IMR-90 (cell line): ENCODE data around the gene PIP5K1B. TPM values are rescaled to one million over a fixed set of nuclear protein-coding genes. Genes with fewer than 3 reads are reported as not detected.
A peak's percentile ranks its signal among the peaks of the same experiment; 100 is the strongest.

ENCODE experiments used
- ATAC-seq: fragments of 200-7000 bp; cut with Tn5 transposase; 2 replicates; pipeline ENCODE4 v1.9.1; 2020; ENCODE audit warnings: low read depth, mild to moderate bottlenecking, moderate library complexity
- BruUV-seq: library from RNA; stranded (reverse); fragments of 400-500 nt; replicated peaks from 2 replicates; lab custom pipeline; 2021; lab: Mats Ljungman, UMichigan
- CTCF ChIA-PET: fragments of 300-600 bp; formaldehyde crosslinking; extraction: SDS; loops from one replicate; lab custom pipeline; 2021; ENCODE audit warnings: antibody characterized with exemption; lab: Yijun Ruan, JAX
- POLR2A ChIA-PET: fragments of 300-600 bp; sonication (Branson Sonifier 250); formaldehyde crosslinking; loops from one replicate; lab custom pipeline; 2022; ENCODE audit warnings: antibody characterized with exemption; ENCODE audit not compliant: unreplicated experiment; lab: Charles Lee
- DNase-seq: peaks from one replicate; pipeline ENCODE4 v3.0.0; 2013
- H2AFZ ChIP-seq: replicated peaks from 2 replicates; pipeline ENCODE3; 2013; ENCODE audit warnings: low read length, mild to moderate bottlenecking; ENCODE audit not compliant: poor library complexity
- H2AK5ac ChIP-seq: 2 replicates; pipeline ENCODE4 v1.6.1; 2013; ENCODE audit warnings: low read depth, low read length, inconsistent platforms
- H2AK9ac ChIP-seq: replicated peaks from 2 replicates; pipeline ENCODE3; 2013; ENCODE audit warnings: mild to moderate bottlenecking, low read depth, low read length, moderate library complexity; ENCODE audit not compliant: poor library complexity
- H2BK120ac ChIP-seq: 2 replicates; pipeline ENCODE4 v1.6.1; 2013; ENCODE audit warnings: low read depth, low read length, inconsistent platforms
- H2BK15ac ChIP-seq: 3 replicates; pipeline ENCODE4 v1.6.1; 2013; ENCODE audit warnings: low read depth, low read length, inconsistent platforms
- H2BK20ac ChIP-seq: 2 replicates; pipeline ENCODE4 v1.6.1; 2013; ENCODE audit warnings: low read depth, mild to moderate bottlenecking, inconsistent platforms, low read length, moderate library complexity
- H2BK5ac ChIP-seq: 2 replicates; pipeline ENCODE4 v1.6.1; 2013; ENCODE audit warnings: mild to moderate bottlenecking, low read depth, low read length, inconsistent platforms; ENCODE audit not compliant: poor library complexity, severe bottlenecking
- H3K14ac ChIP-seq: replicated peaks from 2 replicates; pipeline ENCODE4 v1.6.1; 2013; ENCODE audit warnings: low read depth, low read length, inconsistent platforms
- H3K18ac ChIP-seq: 2 replicates; pipeline ENCODE4 v1.6.1; 2013; ENCODE audit warnings: low read depth, low read length, control low read depth
- H3K23ac ChIP-seq: 2 replicates; pipeline ENCODE4 v1.6.1; 2013; ENCODE audit warnings: low read depth, low read length, inconsistent platforms
- H3K27ac ChIP-seq: 2 replicates; pipeline ENCODE4 v1.5.1; 2013; ENCODE audit warnings: mild to moderate bottlenecking, control low read depth, low read length; ENCODE audit not compliant: insufficient read depth
- H3K27me3 ChIP-seq: 2 replicates; pipeline ENCODE4 v1.6.1; 2013; ENCODE audit warnings: low read length; ENCODE audit not compliant: control insufficient read depth, insufficient read depth
- H3K36me3 ChIP-seq: 2 replicates; pipeline ENCODE4 v1.6.1; 2013; ENCODE audit warnings: low read length, mixed read lengths; ENCODE audit not compliant: control insufficient read depth, insufficient read depth
- H3K4ac ChIP-seq: 2 replicates; pipeline ENCODE4 v1.6.1; 2013; ENCODE audit warnings: low read depth, low read length, inconsistent platforms
- H3K4me1 ChIP-seq: 2 replicates; pipeline ENCODE4 v1.6.1; 2013; ENCODE audit warnings: low read length, mixed read lengths; ENCODE audit not compliant: control insufficient read depth, insufficient read depth
- H3K4me2 ChIP-seq: 2 replicates; pipeline ENCODE4 v1.6.1; 2013; ENCODE audit warnings: low read depth, mild to moderate bottlenecking, control low read depth, low read length, moderate library complexity
- H3K4me3 ChIP-seq: 2 replicates; pipeline ENCODE4 v1.5.1; 2013; ENCODE audit warnings: low read depth, mild to moderate bottlenecking, control low read depth, low read length, moderate library complexity; ENCODE audit not compliant: insufficient read depth
- H3K56ac ChIP-seq: 2 replicates; pipeline ENCODE4 v1.6.1; 2013; ENCODE audit warnings: low read length, inconsistent platforms; ENCODE audit not compliant: insufficient read depth; ENCODE audit errors: extremely low read depth
- H3K79me1 ChIP-seq, 2 experiments: 2 replicates each; pipeline ENCODE4 v1.6.1; 2013; ENCODE audit warnings: low read length in 2 of 2, inconsistent platforms in 1 of 2, low read depth in 1 of 2
- H3K9ac ChIP-seq: 2 replicates; pipeline ENCODE4 v1.6.1; 2013; ENCODE audit warnings: low read depth, low read length, control low read depth
- H3K9me1 ChIP-seq: 2 replicates; pipeline ENCODE4 v1.6.1; 2013; ENCODE audit warnings: low read length, inconsistent platforms; ENCODE audit not compliant: insufficient read depth
- H3K9me3 ChIP-seq: 2 replicates; pipeline ENCODE4 v1.6.1; 2013; ENCODE audit warnings: low read length; ENCODE audit not compliant: control insufficient read depth, insufficient read depth
- H4K20me1 ChIP-seq: 2 replicates; pipeline ENCODE4 v1.6.1; 2013; ENCODE audit warnings: low read length, inconsistent platforms; ENCODE audit not compliant: insufficient read depth
- H4K5ac ChIP-seq: 2 replicates; pipeline ENCODE4 v1.6.1; 2013; ENCODE audit warnings: mild to moderate bottlenecking, low read depth, low read length, control low read depth
- H4K8ac ChIP-seq, 2 experiments: 2 replicates each; pipeline ENCODE4 v1.6.1; 2013; ENCODE audit warnings: low read depth in 2 of 2, low read length in 2 of 2, control low read depth in 1 of 2, inconsistent platforms in 1 of 2
- H4K91ac ChIP-seq: 2 replicates; pipeline ENCODE4 v1.6.1; 2013; ENCODE audit warnings: low read depth, low read length, inconsistent platforms; ENCODE audit not compliant: insufficient read depth
- BHLHE40 ChIP-seq: fragments of 150-350 bp; IDR thresholded peaks from 2 replicates; pipeline ENCODE4 v1.6.1; 2016; ENCODE audit warnings: mild to moderate bottlenecking, low read depth, low read length
- CTCF ChIP-seq: conservative IDR thresholded peaks from 2 replicates; pipeline ENCODE4 v1.5.1; 2012; ENCODE audit warnings: mild to moderate bottlenecking, low read depth, low read length, improper control_type of control experiment
- ELK1 ChIP-seq: fragments of 150-350 bp; IDR thresholded peaks from 2 replicates; pipeline ENCODE4 v1.6.1; 2016; ENCODE audit warnings: low read depth, mild to moderate bottlenecking, low read length, moderate library complexity, borderline replicate concordance
- FOS ChIP-seq: fragments of 150-350 bp; IDR thresholded peaks from 2 replicates; pipeline ENCODE4 v1.6.1; 2016; ENCODE audit warnings: low read depth, low read length
- MAFK ChIP-seq: IDR thresholded peaks from 2 replicates; pipeline ENCODE4 v1.6.1; 2012; ENCODE audit warnings: low read depth, low read length, improper control_type of control experiment
- MAZ ChIP-seq: IDR thresholded peaks from 2 replicates; pipeline ENCODE4 v1.6.1; 2012; ENCODE audit warnings: low read depth, mild to moderate bottlenecking, low read length, improper control_type of control experiment, moderate library complexity, borderline replicate concordance
- POLR2A ChIP-seq: IDR thresholded peaks from 2 replicates; pipeline ENCODE4 v1.6.1; 2012; ENCODE audit warnings: mild to moderate bottlenecking, low read depth, low read length
- USF2 ChIP-seq: fragments of 150-350 bp; IDR thresholded peaks from 2 replicates; pipeline ENCODE4 v1.6.1; 2017; ENCODE audit warnings: mild to moderate bottlenecking, antibody characterized with exemption, low read length, low read depth
- WGBS, 2 experiments: methylation state at CpG; one replicate each; pipeline versions ENCODE4 v1.1.5 to v1.1.7; 2013; ENCODE audit warnings: missing lambda C conversion rate in 2 of 2; ENCODE audit not compliant: insufficient read length in 1 of 2; ENCODE audit errors: extremely low coverage in 2 of 2; 5-methylcytosine and 5-hydroxymethylcytosine counted together
- dilution Hi-C: fragments of 300-500 bp; cut with HindIII; formaldehyde crosslinking; loops from one replicate; pipeline ENCODE4 v1.14.3; 2018; ENCODE audit warnings: low sequenced_read_pairs; ENCODE audit not compliant: unreplicated experiment
- in situ Hi-C: fragments of 300-500 bp; cut with MboI; formaldehyde crosslinking; loops from 3 replicates; pipeline ENCODE4 v1.14.3; 2019; ENCODE audit warnings: low sequenced_read_pairs, inconsistent platforms, mixed read lengths
- intact Hi-C: fragments of 100-400 bp; cut with micrococcal nuclease; formaldehyde crosslinking; loops from 2 replicates; pipeline ENCODE4 v1.10.0; 2022
- polyA plus RNA-seq, 3 experiments: library from polyadenylated mRNA; depleted of rRNA; stranded (reverse); fragments of >200 nt; gene quantifications; 2 replicates each; pipeline ENCODE4 v1.2.3, GENCODE V29; 2012; ENCODE audit warnings: low replicate concordance in 1 of 3
- total RNA-seq: library from RNA; depleted of rRNA; stranded (reverse); fragments of >200 nt; gene quantifications from 2 replicates; pipeline ENCODE4 v1.2.3, GENCODE V29; 2012

Gene PIP5K1B
- total and polyA plus RNA-seq, 2 of the 4 experiments (the other 2 are of a cell fraction): not detected

GRCh38 chr9:68782546-68782945 is 77.5 kb downstream of the PIP5K1B start:
- H3K27me3 ChIP-seq: no peaks in the 10 kb centered on the region
- no peak overlapping the region for H3K18ac ChIP-seq
- no peak overlapping the region for H3K4ac ChIP-seq
- in situ Hi-C loops: no loop called here
- H2AK5ac ChIP-seq: no peak overlapping the region
- POLR2A ChIA-PET: no interaction called here
- no peak overlapping the region for H2AK9ac ChIP-seq
- TF ChIP-seq BHLHE40 (no peak), USF2 (no peak), CTCF (no peak), POLR2A (no peak), MAZ (no peak), ELK1 (no peak), MAFK (no peak), FOS (no peak)
- no peak overlapping the region for H4K91ac ChIP-seq
- DNase-seq (no peak), ATAC-seq (no peak)
- no peak overlapping the region for H2AFZ ChIP-seq
- H2BK20ac ChIP-seq: no peak overlapping the region
- H3K14ac ChIP-seq: no peak overlapping the region
- WGBS, 2 experiments: no CpG with 5 or more reads among the region's 3 CpGs
- no TSS peak for BruUV-seq
- no peak overlapping the region for H2BK15ac ChIP-seq
- dilution Hi-C loops: no loop called here
- peaks cover 21 to 23% of the 10 kb centered on the region in 2 experiments; a peak in 3 of 4 replicates for H3K79me1 ChIP-seq
- no peak overlapping the region for H3K9ac ChIP-seq
- CTCF ChIA-PET: interaction anchor here (0.8 kb wide), 1 partner anchor 217 kb away, joined by 3 read pairs; no protein-coding TSS in a partner anchor
- no peak overlapping the region for H4K8ac ChIP-seq
- no peak overlapping the region for H3K27ac ChIP-seq
- H3K9me1 ChIP-seq: peaks cover 3% of the 10 kb centered on the region; the same call in 1 of the 2 replicates
- no peaks in the 10 kb centered on the region for H3K36me3 ChIP-seq
- no peaks in the 10 kb centered on the region for H3K9me3 ChIP-seq
- no peak overlapping the region for H4K5ac ChIP-seq
- H3K4me3 ChIP-seq: no peak overlapping the region
- H3K4me1 ChIP-seq: peaks cover 4% of the 10 kb centered on the region
- intact Hi-C loops: no loop called here
- peaks cover 4% of the 10 kb centered on the region; the same call in 1 of the 2 replicates for H4K20me1 ChIP-seq
- H3K23ac ChIP-seq: no peak overlapping the region
- 0 out of 2 replicates have a peak overlapping the region, but pooled peaks have one; percentile 7 for H3K4me2 ChIP-seq
- no peak overlapping the region for H3K56ac ChIP-seq
- H2BK120ac ChIP-seq: no peak overlapping the region
- H2BK5ac ChIP-seq: no peak overlapping the region
